Adrenal gland (tissue), 12 donors: ENCODE data around the gene MAML3. TPM values are rescaled to one million over a fixed set of nuclear protein-coding genes. Genes with fewer than 3 reads are reported as not detected.

Source experiments
- DNase-seq, 7 donors: peaks; one replicate each; pipeline ENCODE4 v3.0.0-alpha.2; 2019 to 2020
- H3K27ac ChIP-seq, 5 donors: fragments of 200-600 bp; sonication (generic) in 4 of 5; 1 replicate in 3 of 5; 2 replicates in 2 of 5; pipeline versions ENCODE4 v1.5.1 to v1.8.0; 2016 to 2020; ENCODE audit warnings: mild to moderate bottlenecking in 1 of 5
- H3K27me3 ChIP-seq: fragments of 200-600 bp; 2 replicates; pipeline ENCODE4 v1.8.0; 2021
- H3K36me3 ChIP-seq, 2 donors: fragments of 200-600 bp; replicated peaks in 1 of 2; 1 replicate in 1 of 2; 2 replicates in 1 of 2; pipeline versions ENCODE4 v1.5.1 to v1.8.0; 2018 to 2022
- H3K4me1 ChIP-seq, 2 donors: fragments of 200-600 bp; replicated peaks in 1 of 2; 1 replicate in 1 of 2; 2 replicates in 1 of 2; pipeline versions ENCODE4 v1.5.1 to v1.8.0; 2018 to 2021
- H3K4me3 ChIP-seq, 4 donors: fragments of 200-600 bp; sonication (generic) in 3 of 4; one replicate each; pipeline ENCODE4 v1.5.1; 2016 to 2018
- H3K9me3 ChIP-seq, 3 donors: fragments of 200-600 bp; sonication (generic) in 1 of 3; replicated peaks in 1 of 3; 1 replicate in 2 of 3; 2 replicates in 1 of 3; pipeline versions ENCODE4 v1.5.1 to v1.8.0; 2016 to 2021
- CTCF ChIP-seq, 6 experiments: fragments of 450-650 bp in 4 of 6; fragments of 200-600 bp in 2 of 6; sonication (generic) in 1 of 6; IDR thresholded peaks; 1 replicate in 5 of 6; 2 replicates in 1 of 6; pipeline versions ENCODE4 v1.5.1 to v1.8.0; 2016 to 2021; ENCODE audit warnings: antibody characterized with exemption in 6 of 6, mild to moderate bottlenecking in 2 of 6, moderate library complexity in 1 of 6
- POLR2A ChIP-seq, 2 donors: fragments of 450-650 bp; IDR thresholded peaks; one replicate each; pipeline ENCODE4 v1.6.1; 2017; ENCODE audit warnings: antibody characterized with exemption in 2 of 2, mild to moderate bottlenecking in 2 of 2, moderate library complexity in 1 of 2
- WGBS, 4 donors: extraction: QIAGEN DNeasy Blood & Tissue Kit in 2 of 4; methylation state at CpG; one replicate each; pipeline versions ENCODE4 v1.1.5 to v1.1.7; 2013 to 2017; 5-methylcytosine and 5-hydroxymethylcytosine counted together
- intact Hi-C, 2 donors: fragments of 100-400 bp; cut with DNase I; formaldehyde crosslinking; loops; one replicate each; pipeline versions ENCODE4 v1.14.1 to v1.15.0; 2022 to 2023
- polyA plus RNA-seq, 3 donors: library from polyadenylated mRNA; stranded (reverse); fragments of 200-250 nt in 2 of 3; fragments of 350-450 nt in 1 of 3; fragmentation: Illumina TruSeq in 1 of 3; extraction: RNeasy Lipid Tissue Mini Kit (QIAGEN cat#74804) in 1 of 3; gene quantifications; one replicate each; pipeline ENCODE4 v1.2.3, GENCODE V29; 2013 to 2014
- total RNA-seq, 9 donors: library from RNA; depleted of rRNA in 4 of 9; stranded (reverse); fragments of >200 nt in 4 of 9; fragments of 120-200 nt in 1 of 9; fragmentation: NEBNext Ultra II Directional in 1 of 9; extraction: Animal tissue kit (Norgen Biotek cat#: 25700) in 1 of 9; gene quantifications; one replicate each; pipeline versions ENCODE4 v1.1.0 to v1.2.4, GENCODE V29; 2013 to 2023
- donor health status: healthy with polysubstance abuse.
- donor health status: Bipolar disorder and iron deficiency.
- donor health status: DM: yes; HTN: yes; CAD: no.
- donor health status: DM: no; HTN: no; CAD: no.
- donor health status: DM: no; HTN: no; CAD: no.
- donor health status: DM: yes; HTN: yes; CAD: no.

The MAML3 gene
- total and polyA plus RNA-seq, 12 donors = 2.0 to 15.9 (median 8.4) TPM

- Histone ChIP-seq H3K36me3 (no peaks in the 10 kb centered on the region), H3K27ac (peak overlapping the region in 2 of 5 donors; percentile 6 to 48), H3K4me3 (no peak overlapping the region), H3K4me1 (peaks cover 0 to 25% of the 10 kb centered on the region in 2 donors), H3K9me3 (no peaks in the 10 kb centered on the region), H3K27me3 (no peaks in the 10 kb centered on the region)
- intact Hi-C loops = no loop called here
- no peak for DNase-seq
- WGBS, 4 donors = 65 to 89% (median 71%) methylated on average over 4 to 9 of the region's 9 CpGs
- TF ChIP-seq CTCF (IDR thresholded peaks at IDR 0.05) = no peak
Observed at GRCh38 chr4:139764686-139765310, 389.2 kb downstream of the MAML3 start.

GRCh38 chr4:139764182-139764581, 389.8 kb downstream of the MAML3 start:
- 34 to 45% (median 39%) methylated on average over 7 to 8 of the region's 8 CpGs for WGBS, 4 donors
- TF ChIP-seq POLR2A (IDR thresholded peaks at IDR 0.05) (no peak), CTCF (IDR thresholded peaks at IDR 0.05) (no peak)
- intact Hi-C loops = no loop called here
- Histone ChIP-seq H3K36me3 (no peaks in the 10 kb centered on the region), H3K4me1 (peaks cover 0 to 25% of the 10 kb centered on the region in 2 donors), H3K27me3 (no peaks in the 10 kb centered on the region), H3K4me3 (no peak overlapping the region), H3K9me3 (no peaks in the 10 kb centered on the region), H3K27ac (peak overlapping the region in 2 of 5 donors; percentile 6 to 48)
- DNase-seq = no peak

GRCh38 chr4:139763672-139764071, 390.3 kb downstream of the MAML3 start:
- intact Hi-C loops = no loop called here
- DNase-seq = no peak
- Histone ChIP-seq H3K4me1 (peaks cover 0 to 25% of the 10 kb centered on the region in 2 donors), H3K9me3 (no peaks in the 10 kb centered on the region), H3K4me3 (no peak overlapping the region), H3K36me3 (no peaks in the 10 kb centered on the region), H3K27ac (peak overlapping the region in 2 of 5 donors; percentile 22 to 48), H3K27me3 (no peaks in the 10 kb centered on the region)
- no peak for TF ChIP-seq POLR2A (IDR thresholded peaks at IDR 0.05)
- TF ChIP-seq CTCF (IDR thresholded peaks at IDR 0.05) = no peak
- 19 to 56% (median 49%) methylated on average over 2 of the region's 2 CpGs for WGBS, 4 donors

- H3K36me3 ChIP-seq = no peaks in the 10 kb centered on the region
- TF ChIP-seq CTCF (IDR thresholded peaks at IDR 0.05) = no peak
- TF ChIP-seq POLR2A (IDR thresholded peaks at IDR 0.05) = no peak
- intact Hi-C loops = no loop called here
- H3K27me3 ChIP-seq = no peaks in the 10 kb centered on the region
- no peak overlapping the region for H3K4me3 ChIP-seq
- no peak for DNase-seq
- no peaks in the 10 kb centered on the region for H3K9me3 ChIP-seq
- H3K4me1 ChIP-seq = peaks cover 0 to 25% of the 10 kb centered on the region in 2 donors
- H3K27ac ChIP-seq = peak overlapping the region in 2 of 5 donors; percentile 22 to 48
- WGBS, 4 donors = 53 to 59% (median 57%) methylated on average over 6 of the region's 6 CpGs
Observed at GRCh38 chr4:139763205-139763604, 390.8 kb downstream of the MAML3 start.
